AG08395 (cell line): ENCODE results near the gene CREB3L2.
"Not testable (repeated sequence)": the region's sequence is repeated elsewhere in the genome, so short reads cannot be mapped to it uniquely, and the experiment has no call there.

Source experiments
- DNase-seq: peaks from one replicate; pipeline ENCODE4 v3.0.0; 2012; ENCODE audit warnings: mixed read lengths, low spot score

The CREB3L2 gene

DNA sequence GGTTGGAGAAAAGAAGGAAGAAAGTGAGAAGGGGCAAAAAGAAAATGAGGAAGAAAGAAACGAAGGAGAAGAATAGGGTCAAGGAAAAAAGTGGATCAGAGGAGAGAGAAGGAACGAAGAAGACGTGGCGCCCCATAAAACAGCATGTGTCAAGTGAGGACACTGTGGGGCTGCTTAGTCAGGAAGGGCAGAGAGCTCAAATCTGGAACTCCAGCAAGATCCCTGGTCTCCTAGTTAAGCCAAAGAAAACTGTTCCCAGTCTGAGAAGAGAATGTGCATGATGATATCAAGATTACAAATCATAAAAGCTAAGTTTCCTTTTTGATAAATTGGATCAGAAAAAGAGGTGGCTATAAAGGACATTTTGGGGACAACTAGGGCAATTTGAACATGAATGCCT lies 33.0 kb downstream of the CREB3L2 start:
- peak; percentile 46 for DNase-seq

DNA sequence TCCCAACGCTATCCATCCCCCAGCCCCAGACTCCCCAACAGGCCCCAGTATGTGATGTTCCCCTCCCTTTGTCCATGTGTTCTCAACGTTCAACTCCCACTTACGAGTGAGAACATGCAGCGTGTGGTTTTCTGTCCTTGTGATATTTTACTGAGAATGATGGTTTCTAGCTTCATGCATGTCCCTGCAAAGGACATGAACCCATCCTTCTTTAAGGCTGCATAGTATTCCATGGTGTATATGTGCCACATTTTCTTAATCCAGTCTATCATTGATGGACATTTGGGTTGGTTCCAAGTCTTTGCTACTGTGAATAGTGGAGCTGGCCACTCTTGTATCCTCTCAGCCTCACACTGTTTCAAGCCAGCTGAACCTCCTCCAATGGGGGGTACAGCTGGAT lies 33.5 kb downstream of the CREB3L2 start:
- DNase-seq, result not testable (repeated sequence)

DNA sequence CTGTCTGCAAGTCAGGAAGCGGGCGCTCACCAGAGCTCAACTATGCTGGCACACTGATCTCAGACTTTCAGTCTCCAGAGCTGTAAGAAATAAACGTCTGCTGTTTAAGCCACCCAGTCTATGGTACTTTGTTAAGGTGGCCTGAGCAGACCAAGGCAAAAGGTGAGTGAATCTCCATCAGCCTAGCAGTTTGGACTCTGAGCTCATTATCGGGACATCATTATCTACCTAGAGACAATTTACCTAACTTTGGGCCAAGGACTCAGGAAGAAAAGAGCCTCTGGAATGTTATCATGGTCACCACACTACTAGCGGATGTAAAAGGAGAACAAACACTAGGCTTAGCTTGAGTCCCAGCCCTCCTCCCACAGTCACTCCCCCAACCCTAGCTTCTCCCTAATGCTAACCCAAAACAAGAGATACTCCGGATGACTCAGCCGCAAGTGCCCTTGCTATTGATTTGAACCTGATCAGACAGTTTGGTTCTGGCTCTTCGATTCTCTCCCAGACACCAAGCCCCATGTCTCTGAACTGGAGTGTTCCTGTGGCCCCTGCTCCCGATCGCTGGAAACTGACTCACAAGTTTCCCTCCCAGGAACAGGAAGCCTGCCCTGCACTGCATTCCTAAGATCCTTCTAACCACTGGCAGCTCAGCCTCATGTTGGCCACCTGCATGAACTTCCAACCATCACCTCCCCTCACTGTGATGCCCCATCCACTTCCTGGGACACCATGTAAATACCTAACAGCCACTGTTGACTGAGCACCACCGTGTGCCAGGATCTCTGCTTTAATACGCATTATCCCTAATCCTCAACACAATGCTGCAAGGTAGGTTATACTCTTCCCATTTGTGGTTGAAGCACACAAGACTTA lies 34.5 kb downstream of the CREB3L2 start:
- DNase-seq, result peak; percentile 57

DNA sequence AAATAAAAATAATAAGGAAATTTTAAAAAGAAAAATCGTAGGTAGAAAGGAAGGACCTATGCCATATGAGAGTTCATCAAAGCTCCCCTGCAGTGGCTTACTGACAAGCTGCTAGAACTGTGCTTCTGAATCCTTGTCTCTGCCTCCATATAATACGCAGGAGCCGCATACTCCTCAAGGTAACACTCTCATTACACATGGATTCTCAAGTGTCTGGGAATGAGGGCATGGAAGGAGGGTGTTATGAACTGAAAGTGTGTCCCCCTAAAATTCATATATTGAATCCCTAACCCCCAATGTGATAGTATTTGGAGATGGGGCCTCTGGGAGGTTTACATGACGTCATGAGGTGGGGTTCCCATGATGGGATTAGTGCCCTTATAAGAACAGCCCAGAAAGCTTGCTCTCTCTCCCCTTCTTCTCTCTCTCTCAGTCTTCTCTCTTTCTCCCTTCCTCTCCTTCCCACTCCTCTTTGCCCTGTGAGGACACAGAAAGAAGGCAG lies 35.2 kb downstream of the CREB3L2 start:
- no peak for DNase-seq

DNA sequence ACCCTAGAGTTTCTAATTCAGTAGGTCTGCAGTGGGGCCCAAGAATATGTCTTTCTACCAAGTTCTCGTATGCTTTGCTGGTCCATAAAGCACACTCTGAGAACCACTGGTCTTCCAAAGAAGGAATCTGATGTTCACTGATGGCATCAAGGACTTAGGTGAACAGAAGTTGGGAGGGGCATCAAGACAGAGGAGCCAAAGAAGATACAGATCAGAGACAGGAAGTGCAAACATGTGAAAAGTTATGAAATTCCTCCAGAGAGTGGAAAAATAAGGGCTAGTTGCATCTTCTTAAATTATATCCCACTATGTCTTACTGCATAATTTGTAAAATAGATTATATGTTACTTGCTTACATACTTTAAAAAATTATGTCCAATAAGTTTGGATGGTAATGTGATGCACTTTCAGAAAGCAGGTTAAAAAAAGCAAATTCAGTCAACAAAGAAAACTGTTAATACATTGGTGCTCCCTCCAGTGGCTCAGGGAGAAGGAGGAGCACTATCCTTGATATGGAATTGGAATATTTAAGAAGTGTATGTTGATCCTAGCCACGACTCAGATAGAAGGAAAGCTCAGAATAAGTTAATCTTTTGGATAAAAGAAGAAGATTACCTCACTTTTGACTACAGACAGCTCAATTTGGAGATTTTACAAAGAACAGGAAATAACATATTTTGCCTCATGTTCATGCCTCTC lies 35.8 kb downstream of the CREB3L2 start:
- no peak for DNase-seq

DNA sequence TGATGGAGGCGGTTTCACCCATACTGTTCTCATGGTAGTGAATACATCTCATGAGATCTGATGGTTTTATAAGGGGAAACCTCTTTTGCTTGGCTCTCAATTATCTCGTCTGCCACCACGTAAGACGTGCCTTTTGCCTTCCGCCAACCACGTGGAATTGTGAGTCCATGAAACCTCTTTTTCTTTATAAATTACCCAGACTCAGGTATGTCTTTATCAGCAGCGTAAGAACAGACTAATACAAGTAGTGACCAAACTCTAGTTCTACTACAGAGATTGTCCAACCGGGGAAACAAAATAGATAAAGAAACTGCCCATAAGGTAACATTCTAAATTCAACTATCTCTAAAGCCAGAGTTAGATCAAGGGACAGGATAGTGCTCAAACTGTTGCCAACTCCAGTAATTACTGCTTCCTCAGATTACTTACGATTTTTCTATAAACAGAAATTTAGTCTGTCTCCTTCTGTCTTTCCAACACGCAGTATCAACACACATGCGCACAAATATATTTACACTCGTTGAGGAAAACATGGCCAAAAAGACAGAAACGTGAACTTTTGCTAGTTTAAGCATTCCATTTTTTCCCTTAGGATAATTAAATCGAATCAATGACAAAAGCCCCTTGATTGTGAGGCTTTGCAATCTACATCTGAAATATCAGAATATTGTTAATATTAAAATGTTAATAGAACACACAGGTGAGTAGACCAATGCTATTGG lies 36.9 kb downstream of the CREB3L2 start:
- no peak for DNase-seq

DNA sequence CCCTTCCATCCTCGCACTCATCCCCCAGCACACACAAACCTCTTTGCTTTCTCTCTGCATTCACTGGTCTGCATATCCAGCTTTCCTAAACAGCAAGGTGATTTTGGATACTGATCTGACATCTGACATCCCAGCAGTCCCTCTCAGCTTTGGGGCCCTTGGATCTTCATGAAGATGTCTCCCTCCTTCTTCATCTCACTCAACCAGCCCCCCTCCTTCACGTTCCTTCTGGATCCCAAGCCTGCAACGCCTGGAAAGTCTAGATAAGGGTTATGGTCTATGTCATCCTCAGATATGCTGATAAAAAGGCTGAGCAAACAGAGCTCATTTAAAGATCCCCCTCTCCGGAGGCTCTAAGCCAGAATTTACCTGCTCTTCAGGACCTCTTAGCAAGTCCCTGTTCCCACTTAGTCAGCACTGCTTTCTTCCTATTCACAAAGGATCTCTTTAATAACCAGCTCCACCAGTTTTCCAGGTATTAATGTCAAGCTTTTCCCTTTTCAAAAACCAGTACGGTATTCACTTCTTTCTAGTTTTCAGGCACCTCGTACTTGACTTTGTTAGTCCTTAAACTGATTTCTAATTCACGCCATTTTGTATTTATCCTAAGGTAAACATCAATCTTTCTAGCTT lies 38.9 kb downstream of the CREB3L2 start:
- no peak for DNase-seq

DNA sequence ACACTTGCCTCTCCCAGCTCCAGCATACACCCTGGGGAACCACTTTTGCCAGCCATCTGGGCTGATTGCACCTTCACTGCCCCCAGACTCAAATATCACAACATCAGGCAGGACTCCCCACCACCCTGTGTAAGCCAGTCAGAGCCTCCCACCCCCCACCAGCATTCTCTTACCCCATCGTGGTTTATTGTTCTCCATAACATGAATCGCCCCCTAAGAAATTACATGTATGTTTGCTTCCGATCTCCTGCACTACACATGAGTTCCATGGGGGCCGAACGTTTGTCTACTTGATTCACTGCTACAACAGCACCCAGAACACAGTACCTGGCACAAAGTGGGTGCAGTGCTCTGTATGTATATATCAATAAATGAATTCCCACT lies 39.4 kb downstream of the CREB3L2 start:
- no peak for DNase-seq

DNA sequence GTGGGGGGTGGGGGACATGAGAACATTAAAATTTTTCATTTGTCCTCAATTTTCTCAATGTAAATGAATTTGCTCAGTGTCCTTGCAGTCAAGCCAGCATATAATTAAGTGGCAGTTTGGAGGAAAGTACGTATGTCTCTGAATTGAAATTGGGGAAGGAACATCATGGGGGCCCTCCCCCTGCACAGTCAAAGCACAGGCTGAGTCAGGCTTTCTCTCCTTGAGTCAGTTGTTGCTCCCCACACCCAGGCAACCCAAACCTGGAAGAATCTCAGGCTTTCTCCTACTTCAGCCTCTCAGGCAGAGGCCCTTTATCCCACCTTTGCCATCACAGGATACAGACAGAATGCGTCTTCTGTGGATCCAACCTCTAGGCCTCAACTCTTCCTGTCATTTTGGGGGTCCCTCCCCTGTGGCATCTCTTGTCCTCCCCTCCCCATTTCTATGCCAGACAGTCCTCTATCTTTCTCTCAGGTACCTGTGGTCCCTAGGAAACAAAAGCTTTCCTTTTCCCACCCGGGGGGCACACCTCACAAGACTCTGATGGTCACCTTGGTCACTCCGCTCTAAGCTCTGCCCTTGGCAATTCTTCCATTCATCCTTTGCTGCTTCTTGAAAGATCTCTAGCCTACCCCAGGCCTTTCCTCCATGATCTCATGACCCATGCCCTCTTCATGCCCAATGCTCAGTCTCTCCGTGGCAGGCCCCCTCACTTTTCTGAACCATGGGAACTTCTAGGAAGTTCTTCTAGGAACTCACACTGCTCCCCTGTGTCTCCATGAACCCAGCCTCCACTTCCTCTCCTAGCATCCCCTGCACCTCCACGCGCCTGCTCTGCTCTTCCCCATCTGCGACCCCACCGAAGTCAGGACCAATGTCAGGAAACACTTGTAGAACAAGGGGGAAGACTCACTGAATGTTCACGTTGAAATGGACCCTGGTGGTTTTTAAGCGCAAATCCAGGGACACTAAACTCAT lies 40.4 kb downstream of the CREB3L2 start:
- peak; percentile 52 for DNase-seq

DNA sequence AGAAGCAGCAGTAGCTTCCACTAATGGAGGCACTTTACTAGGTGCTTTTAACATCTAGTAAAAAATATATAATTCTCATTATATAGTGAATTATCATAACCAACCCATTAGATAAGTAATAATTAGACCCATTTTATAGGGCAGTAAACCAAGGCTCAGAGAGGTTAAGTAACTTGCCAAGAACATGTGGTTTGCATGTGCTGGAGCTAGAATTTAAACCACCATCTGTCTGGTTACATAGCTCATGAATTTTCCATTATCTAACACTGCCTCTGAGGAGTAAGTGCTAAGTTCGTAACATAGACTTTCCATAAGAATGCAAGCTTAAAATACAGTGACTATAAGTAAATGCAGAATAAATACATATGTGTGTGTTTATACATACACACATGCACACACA lies 41.9 kb downstream of the CREB3L2 start:
- no peak for DNase-seq

DNA sequence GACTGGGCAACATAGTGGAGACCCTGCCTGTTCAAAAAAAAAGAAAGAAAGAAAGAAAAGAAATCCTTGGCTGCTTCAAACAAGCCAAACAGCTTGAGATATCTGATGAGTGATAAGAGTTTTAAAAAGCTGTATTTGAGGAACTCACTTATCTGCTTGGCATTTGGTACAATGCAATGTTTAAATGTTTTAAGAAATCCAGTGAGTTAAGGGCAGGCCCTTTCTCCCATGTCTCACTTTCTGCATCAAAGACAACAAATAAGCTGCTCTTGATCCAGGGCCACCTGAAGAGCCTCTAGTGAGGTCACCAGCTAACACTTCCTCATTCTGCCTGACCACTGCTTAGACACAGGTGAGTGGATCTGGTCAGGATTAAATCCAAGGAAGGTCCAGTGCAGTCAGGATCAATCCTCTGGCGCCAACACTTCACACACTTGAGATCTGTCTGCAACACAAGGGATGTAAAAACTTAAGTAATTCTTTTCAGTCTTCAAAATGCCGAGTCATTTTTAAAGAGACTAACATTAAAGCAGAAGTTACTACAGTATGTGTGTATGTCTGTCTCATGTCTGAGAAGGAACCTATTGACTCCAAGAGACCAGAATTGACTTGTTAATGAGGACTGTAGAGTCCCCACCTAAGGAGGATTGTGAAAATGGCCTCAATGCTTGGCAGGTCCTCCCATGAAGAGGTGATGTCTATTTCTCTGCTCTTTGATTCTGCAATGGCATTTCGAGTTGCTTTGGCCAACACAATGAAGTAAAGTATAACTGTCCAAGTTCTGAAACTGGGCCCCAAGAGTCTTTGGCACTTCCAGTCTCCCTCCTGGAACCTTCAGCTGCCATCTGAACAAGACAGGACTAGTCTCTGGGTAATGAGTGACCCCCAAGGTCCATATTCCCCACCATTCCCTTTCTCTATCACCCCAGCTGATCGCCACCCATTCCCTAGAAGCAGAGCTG lies 43.1 kb downstream of the CREB3L2 start:
- DNase-seq, result no peak

DNA sequence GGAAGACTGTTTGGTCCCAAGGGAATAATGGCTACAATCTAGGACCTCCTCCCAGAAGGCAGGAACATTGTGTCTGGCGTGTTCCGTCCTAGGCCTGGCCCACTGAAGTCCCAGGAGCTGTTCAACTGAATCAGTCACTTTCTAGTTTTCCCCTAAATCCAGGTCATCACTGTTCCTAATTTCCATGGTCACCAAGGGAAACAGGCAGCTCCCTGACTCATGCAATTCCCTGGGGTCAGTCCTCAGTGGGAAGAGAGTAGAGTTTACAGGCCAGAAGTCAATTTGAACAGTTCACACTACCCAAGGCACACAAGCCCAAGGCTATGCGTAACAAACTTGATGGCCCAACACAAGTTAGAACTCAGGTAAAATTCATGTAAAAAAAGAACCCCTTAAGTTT lies 44.0 kb downstream of the CREB3L2 start:
- peak; percentile 74 for DNase-seq

DNA sequence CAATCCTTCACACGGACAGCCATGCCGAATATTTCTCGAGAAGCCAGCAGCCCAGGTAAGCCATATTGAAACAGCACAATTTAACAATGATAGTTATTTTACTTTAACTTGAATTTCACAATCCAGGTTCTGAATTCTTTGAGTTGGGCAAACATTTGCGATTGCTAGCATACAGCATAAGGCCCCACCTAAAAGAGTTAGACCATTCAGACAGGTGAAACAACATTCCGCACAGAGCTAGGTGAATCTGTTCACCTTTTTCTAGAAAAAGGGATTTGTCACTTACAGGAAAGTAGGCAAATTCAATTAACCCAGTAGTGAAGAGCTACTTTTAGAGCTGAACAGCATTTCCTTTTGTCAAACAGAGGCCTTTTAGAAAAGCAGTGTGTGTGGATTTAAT lies 45.3 kb downstream of the CREB3L2 start:
- no peak for DNase-seq

DNA sequence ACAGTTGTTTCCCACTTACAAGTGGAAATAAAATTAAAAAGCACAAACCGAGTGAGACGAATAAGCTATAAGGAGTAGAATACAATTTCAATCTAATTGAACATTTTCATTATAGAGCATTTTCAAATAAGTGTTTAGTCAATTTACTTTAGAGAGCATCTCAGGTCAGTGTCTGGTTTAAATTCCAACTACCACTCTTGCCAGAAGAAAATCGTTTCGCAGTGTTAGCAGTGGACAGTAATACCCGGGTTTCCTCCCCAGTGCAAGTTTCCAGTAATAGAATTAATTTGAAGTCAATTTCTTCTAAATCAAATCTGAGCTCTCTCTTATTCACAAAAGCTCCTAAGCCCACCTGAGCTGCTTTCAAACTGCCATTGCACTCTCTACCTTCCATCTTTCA lies 45.7 kb downstream of the CREB3L2 start:
- no peak for DNase-seq

DNA sequence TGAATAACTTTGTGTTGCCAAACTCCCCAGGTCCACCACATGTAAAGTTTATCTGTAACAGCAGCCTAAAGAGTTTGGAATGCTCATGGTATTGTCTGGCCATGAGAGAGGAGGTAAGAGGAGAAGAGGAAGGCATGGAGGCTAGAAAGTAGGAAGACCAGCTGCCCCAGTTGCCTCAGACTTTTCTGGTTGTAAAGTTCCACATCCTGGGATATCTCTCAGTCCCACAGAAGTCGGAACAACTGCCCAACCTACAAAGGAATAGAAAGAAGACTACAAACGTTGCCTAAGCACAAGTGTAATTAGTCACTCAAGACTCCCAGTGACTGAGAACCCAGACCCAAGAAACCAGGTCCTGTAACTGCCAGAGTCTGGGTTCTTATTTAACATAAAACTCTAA lies 47.3 kb downstream of the CREB3L2 start:
- DNase-seq, result no peak

DNA sequence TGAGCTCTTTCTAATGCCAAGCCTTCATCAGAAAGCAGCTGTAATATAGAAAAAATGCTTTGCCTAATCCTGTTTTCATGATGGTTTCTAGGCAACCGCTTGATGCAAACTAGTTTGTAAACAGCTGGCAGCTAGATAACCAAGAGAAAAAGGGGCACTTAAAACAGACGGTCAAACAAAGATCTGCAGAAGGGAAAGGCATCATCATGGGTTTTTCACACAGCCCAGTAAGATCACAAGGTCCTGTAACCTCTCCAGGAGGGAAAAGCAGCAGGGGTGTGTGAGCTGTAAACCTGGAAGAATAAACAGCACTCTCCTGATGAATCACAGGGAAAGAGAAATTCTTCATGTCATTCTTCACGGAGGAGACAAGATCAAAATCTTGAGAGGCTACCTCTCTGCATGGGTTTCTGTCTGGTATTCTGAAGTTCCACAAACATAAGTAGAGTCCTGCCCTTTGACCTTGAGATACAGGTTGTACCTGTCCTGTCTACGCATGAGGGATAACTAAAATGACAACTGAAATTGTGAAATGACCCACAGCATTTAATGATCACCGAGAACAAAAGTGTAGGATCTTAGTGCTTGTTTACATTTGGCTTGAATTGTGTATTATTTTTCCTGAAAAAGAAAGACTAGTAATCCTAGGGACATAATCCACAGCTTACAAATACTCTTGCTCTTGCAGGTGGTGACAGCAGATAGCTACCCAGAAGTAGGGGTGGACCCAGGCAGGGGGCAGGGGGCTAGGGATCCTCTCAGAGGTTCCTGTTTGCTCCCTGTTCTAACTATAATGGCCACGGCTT lies 48.0 kb downstream of the CREB3L2 start:
- peak; percentile 58 for DNase-seq

DNA sequence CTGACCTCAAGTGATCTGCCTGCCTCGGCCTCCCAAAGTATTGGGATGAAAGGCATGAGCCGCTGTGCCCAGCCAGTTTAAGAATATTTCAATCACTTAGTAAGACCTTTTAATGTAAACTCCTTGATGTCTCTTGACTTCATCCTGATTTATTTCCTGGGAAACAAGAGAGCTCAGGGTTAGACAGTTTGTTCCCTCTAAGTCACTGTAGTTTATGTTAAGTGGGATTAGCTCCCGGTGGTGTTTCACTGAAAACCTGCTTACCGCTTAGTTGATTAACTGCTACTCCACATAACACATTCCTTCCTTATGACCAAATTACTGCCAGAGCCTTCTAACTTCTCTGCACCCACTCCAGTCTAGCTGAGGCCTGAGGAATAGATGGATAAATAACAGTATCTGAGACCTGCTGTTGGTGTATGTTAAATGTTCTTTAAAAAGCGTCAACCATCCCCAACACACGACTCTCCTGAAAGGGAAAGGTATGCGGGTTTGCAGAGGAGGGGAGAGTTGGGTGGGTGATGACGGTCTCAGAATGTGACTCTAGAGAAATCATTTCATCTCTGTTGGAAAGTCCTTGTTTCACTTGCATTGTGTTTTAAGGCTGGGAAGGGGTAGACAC lies 48.7 kb downstream of the CREB3L2 start:
- peak; percentile 71 for DNase-seq

DNA sequence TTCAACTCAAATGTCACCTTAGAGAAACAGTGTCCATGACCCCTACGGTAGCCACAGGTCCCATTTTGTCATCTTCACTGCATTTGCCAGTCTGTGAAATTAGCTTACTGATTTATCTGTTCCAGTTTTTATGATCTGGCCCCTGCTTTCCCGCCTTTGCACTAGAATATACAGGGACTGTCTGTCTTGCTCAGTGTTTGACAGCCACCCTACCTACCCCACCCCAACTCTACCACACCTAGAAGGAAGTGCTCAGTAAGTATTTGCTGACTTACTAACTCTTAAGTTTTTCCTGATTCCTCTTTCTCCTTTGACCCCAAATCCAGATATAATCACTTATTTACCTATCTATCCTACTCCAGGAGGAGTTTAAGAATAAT lies 49.5 kb downstream of the CREB3L2 start:
- DNase-seq, result no peak
